IPS-NIHi7 (cell line): Measurements from ENCODE around the gene DENND1C.

Experiments
- DNase-seq: peaks from one replicate; pipeline ENCODE4 v3.0.0; 2012; ENCODE audit warnings: mixed read lengths; ENCODE audit errors: extremely low spot score

Gene DENND1C

GRCh38 chr19:6424939-6425731 lies 56.5 kb downstream of the DENND1C start:
- peak; percentile 98 for DNase-seq

- peak; percentile 46 for DNase-seq
Observed at GRCh38 chr19:6424195-6424938, 57.2 kb downstream of the DENND1C start, which contains the start of gene KHSRP. KHSRP (minus strand) TSS chr19:6424811; CDS start chr19:6424701, 110 bp downstream.

GRCh38 chr19:6423499-6424194 lies 57.9 kb downstream of the DENND1C start:
- DNase-seq, result peak; percentile 78

DNA sequence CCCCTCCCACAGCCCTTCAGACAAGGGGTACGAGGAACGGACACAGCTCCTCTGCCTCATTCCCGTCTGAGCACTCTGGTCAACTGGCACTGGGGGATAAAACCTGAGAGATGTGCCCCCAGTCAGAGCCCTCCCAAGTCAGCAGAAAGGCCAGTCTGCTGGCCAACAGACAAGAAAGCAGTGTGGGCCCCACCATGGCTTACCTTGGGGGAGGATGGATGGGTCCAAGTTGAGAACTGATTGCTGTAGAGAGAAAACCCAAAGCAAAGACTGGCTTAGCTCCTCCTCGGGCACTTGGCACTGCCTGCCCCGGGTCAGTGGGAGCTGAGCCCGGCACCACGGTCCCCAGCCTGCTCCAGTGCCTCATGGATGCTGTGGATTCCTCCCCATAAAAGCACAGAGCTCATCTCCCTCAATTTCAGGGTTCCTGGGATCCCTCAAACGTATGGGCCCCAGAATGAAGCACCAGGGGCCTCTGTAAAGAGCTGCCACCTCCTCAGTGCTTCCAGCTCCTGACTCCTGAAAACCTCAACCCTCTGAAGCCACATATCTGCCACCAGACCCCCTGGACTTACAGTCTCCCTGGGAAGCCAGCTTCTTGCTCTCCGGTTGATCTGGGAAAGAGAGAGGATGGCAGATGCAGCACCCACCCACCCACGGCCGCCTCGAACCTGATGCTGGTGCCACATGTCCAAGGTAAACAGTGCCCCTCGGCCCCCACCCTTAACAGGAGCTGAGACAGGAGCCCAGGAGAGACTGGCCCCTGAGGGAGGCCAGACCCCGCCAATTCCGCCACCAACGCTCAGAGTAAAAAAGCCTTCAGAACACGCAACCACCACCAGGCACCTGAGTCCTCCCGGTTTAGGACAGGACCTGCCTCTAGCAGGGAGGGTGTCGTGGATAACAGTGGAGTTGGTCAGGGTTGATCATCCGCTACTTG lies 60.2 kb downstream of the DENND1C start:
- DNase-seq, result no peak

- DNase-seq, result no peak
Observed at GRCh38 chr19:6418562-6418932, 63.0 kb downstream of the DENND1C start.

- peak; percentile 49 for DNase-seq
Observed at GRCh38 chr19:6417713-6418561, 63.6 kb downstream of the DENND1C start.
